Islet of Langerhans (tissue), 1 donor: ENCODE results near the gene DIO1.
A peak's percentile ranks its signal among the peaks of the same experiment; 100 is the strongest.

ENCODE experiments used
- FAIRE-seq: peaks from one replicate; lab custom pipeline; 2011; peaks lifted over from hg19 to GRCh38; lab: Jason Lieb, UNC

Gene DIO1

DNA sequence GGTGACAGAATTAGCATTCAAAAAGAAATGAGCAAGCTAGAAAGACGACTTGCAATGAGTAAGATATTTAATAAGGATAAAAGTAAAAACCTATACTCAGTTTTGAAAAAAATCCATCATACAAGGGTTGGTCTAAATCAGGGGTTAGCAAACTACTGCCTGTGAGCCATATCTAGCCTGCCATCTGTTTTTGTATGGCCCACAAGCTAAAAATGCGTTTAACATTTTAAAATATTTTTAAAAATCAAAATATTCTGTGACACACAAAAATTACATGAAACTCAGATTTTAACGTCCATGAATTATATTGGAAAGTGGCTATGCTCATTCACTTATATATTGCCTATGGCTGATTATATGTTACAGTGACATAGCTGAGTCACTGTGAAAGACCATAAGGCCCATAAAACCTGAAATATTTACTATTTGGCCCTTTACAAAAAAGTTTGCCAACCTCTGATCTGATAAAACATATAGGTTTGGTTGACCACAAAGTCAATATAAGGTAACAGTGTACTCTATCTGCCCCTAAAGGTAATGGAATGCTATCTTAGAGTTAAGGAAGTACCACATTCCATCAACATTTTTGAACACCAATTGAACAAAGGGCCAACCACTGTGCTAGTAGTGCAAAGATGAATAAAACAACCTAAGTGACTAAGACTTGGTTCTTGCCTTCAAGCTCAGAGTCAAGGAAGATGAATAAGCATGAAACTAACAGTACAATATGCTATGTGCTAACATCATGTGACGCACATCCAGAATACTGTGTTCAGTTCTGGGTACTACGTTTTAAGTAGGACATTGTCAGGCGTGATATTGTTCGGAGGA is 48.4 kb downstream of the DIO1 start:
- no peak for FAIRE-seq

DNA sequence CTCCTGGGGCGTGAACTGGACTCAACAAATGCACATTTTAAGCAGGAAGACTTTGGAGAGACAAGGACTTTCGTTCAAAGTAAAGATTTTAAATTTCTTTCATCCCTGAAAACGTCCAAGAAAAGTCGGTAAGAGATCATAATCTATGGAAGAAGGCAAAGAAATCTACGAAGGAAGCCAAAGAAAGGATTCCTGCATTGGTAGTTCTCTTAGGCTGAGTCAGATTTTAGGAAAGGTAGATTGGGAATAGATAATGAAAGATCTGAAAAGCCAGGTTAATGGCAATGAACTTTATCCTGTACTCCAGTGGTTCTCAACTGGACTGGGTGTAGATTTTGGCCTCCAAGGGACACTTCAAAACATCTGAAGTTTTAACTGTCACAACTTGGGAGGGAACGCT is 49.1 kb downstream of the DIO1 start:
- no peak for FAIRE-seq

- no peak for FAIRE-seq
These were observed 49.6 kb downstream of the DIO1 start for GRCh38 chr1:53943490-53944043.

- no peak for FAIRE-seq
These were observed 50.6 kb downstream of the DIO1 start for GRCh38 chr1:53944469-53945182.

- FAIRE-seq, result no peak
These were observed 51.1 kb downstream of the DIO1 start for GRCh38 chr1:53945183-53945432.

- no peak for FAIRE-seq
These were observed 51.7 kb downstream of the DIO1 start, which contains the start of gene IFT25 for GRCh38 chr1:53945433-53946251. IFT25 (minus strand) TSS chr1:53945699; CDS start chr1:53940082, 5,617 bp downstream.

GRCh38 chr1:53946252-53947171 is 52.5 kb downstream of the DIO1 start, which contains the start of gene LRRC42:
LRRC42 (plus strand) TSS chr1:53946350; CDS start chr1:53952000, 5,650 bp downstream.
- no peak for FAIRE-seq

DNA sequence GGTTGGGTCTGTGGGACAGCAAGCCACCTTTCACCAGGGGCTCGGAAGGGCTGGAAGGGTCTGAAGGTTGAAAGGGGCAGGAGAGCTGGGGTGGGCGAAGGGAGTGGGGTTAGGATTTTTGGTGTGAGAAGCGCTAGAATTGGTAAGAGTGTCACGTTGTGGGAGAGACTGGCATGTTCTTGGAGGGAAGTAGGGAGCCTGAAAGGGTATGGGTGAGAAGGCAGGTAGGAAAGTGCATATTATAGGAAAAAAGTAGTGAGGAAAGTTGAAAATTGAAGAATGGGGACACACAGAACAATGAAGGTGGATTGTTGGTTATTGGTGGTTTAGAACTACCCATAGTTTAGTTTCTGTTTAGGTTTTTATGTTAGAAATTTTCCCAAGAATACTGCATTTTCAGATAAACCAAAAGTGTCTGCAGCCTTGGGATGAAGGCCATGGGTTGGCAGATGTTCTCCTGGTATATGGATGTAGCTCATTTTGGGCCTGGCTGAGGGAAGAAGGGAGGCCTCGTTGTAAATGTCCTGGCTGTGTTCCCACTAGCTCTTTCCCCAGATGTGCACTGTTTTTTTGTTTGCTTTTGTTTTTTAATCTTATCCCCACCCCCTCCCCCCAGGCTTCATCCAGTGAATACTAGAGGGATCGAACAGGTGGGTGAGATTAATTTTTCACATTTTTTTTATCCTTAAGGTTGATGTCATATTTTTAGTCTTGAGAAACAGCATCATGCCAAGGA is 53.4 kb downstream of the DIO1 start:
- no peak for FAIRE-seq

- no peak for FAIRE-seq
These were observed 54.3 kb downstream of the DIO1 start for GRCh38 chr1:53948291-53948690.

DNA sequence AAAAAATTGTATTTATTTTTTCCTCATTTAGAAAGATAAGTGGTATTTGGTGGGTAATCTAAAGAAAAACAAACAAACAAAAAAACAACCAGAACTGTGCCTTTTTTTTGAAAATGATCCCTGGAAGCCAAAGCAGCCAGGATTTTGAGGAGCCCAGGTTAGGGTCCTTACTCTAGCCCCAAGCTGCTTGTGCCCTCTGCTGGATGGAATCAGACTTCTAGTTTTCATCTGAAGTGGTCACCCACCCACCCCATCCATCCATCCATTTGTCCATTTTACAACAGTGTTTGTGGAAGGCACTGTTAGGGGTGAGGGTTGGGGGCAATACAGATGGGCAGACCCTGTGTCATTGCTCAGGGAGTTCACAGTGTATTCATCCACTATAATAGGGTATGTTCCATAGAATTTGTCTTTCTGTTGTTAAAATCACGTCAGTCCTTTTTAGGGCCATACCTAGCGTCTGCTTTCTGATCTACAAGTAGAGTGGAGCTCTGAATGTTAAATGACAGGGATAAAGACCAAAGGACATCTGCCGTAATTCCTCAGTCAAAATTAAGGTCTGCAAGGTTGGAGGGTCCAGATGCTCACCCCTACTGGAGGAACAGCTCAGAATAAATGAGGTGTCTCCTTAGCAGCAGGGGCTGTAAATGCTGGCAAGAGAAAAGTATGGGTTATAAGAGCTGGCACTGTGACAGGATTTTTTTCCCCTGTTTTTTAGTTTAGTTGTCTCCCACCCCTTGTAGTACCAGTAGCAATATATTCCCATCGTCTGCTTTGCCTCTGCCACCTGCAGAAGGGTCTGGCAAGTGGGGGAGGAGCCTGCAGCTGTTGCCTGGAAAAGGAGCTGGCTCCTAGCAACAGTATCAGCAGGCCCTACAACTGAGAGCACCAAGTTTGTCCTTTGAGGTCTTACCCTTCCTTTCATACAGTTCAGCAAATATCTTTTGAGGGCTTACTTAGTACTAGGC is 55.3 kb downstream of the DIO1 start:
- no peak for FAIRE-seq

- FAIRE-seq, result no peak
These were observed 57.7 kb downstream of the DIO1 start for GRCh38 chr1:53951697-53952096.

- FAIRE-seq, result no peak
These were observed 60.1 kb downstream of the DIO1 start for GRCh38 chr1:53954128-53954527.

- peak; percentile 43 for FAIRE-seq
These were observed 62.6 kb downstream of the DIO1 start for GRCh38 chr1:53956308-53957168.

- no peak for FAIRE-seq
These were observed 63.3 kb downstream of the DIO1 start for GRCh38 chr1:53957194-53957818.

DNA sequence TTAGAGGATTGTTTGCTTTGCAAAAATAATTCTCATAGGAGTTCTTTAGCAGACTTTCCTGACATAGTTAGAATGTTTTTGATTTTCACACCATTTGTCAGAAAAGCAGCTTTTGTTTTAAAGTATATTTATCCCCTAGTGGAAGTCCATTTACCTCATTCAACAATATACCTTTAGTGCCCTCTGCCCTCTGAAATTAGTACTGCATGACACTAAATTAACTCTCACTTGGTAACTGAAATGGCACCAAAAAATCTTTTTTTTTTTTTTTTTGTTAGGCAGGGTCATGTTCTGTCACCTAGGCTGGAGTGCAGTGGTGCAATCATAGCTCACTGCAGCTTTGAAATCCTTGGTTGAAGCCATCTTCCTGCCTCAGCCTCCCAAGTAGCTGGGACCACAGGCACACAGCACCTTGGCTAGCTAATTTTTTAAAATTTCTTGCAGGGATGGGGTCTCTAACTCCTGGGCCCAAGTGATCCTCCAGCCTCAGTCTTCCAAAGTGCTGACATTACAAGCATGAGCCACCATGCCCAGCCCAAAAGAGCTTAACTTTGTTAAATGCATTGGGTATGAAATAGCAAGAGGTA is 65.8 kb downstream of the DIO1 start:
- peak; percentile 99 for FAIRE-seq
